Esophagus muscularis mucosa (tissue), 4 donors: ENCODE data around the gene PCSK7. TPM values are rescaled to one million over a fixed set of nuclear protein-coding genes. Genes with fewer than 3 reads are reported as not detected.
"Not testable (repeated sequence)": the region's sequence is repeated elsewhere in the genome, so short reads cannot be mapped to it uniquely, and the experiment has no call there.

Source experiments
- DNase-seq: peaks from one replicate; pipeline ENCODE4 v3.0.0-alpha.2; 2017; ENCODE audit errors: extremely low spot score
- H3K27ac ChIP-seq, 4 donors: fragments of 200-600 bp; sonication (generic); replicated peaks in 1 of 4; 1 replicate in 3 of 4; 2 replicates in 1 of 4; pipeline ENCODE4 v1.5.1; 2016 to 2019; ENCODE audit warnings: mild to moderate bottlenecking in 1 of 4
- H3K27me3 ChIP-seq, 4 donors: fragments of 200-600 bp; sonication (generic); one replicate each; pipeline versions ENCODE4 v1.5.1 to v1.6.0; 2016 to 2019
- H3K36me3 ChIP-seq, 4 donors: fragments of 200-600 bp; sonication (generic); one replicate each; pipeline ENCODE4 v1.5.1; 2016 to 2019
- H3K4me1 ChIP-seq, 4 donors: fragments of 200-600 bp; sonication (generic); one replicate each; pipeline ENCODE4 v1.5.1; 2016 to 2019
- H3K4me3 ChIP-seq, 4 donors: fragments of 200-600 bp; sonication (generic); 1 replicate in 2 of 4; 2 replicates in 2 of 4; pipeline ENCODE4 v1.5.1; 2016 to 2019; ENCODE audit warnings: mild to moderate bottlenecking in 4 of 4, moderate library complexity in 1 of 4
- H3K9me3 ChIP-seq, 4 donors: fragments of 200-600 bp; sonication (generic); 1 replicate in 3 of 4; 2 replicates in 1 of 4; pipeline ENCODE4 v1.5.1; 2016 to 2019
- CTCF ChIP-seq, 3 experiments: fragments of 200-600 bp in 2 of 3; fragments of 450-650 bp in 1 of 3; sonication (generic) in 2 of 3; IDR thresholded peaks; one replicate each; pipeline ENCODE4 v1.5.1; 2017 to 2019; ENCODE audit warnings: antibody characterized with exemption in 3 of 3, mild to moderate bottlenecking in 2 of 3, moderate library complexity in 1 of 3
- EP300 ChIP-seq: sonication (generic); formaldehyde crosslinking; IDR thresholded peaks from one replicate; pipeline ENCODE4 v1.6.1; 2017; ENCODE audit warnings: antibody characterized with exemption
- POLR2A ChIP-seq: fragments of 450-650 bp; IDR thresholded peaks from one replicate; pipeline ENCODE4 v1.6.1; 2017; ENCODE audit warnings: antibody characterized with exemption, moderate library complexity, mild to moderate bottlenecking, low read depth
- POLR2AphosphoS5 ChIP-seq, 2 donors: sonication (generic); formaldehyde crosslinking; IDR thresholded peaks; one replicate each; pipeline ENCODE4 v1.6.1; 2017; ENCODE audit warnings: antibody characterized with exemption in 2 of 2
- WGBS: methylation state at CpG from one replicate; pipeline ENCODE4 v1.1.5; 2018; 5-methylcytosine and 5-hydroxymethylcytosine counted together
- intact Hi-C: fragments of 100-400 bp; cut with DNase I; formaldehyde crosslinking; loops from one replicate; pipeline ENCODE4 v1.15.1; 2023
- total RNA-seq, 4 donors: library from RNA; depleted of rRNA; stranded (reverse); fragments of >200 nt; gene quantifications; one replicate each; pipeline versions ENCODE4 v1.1.0 to v1.2.1, GENCODE V29; 2016

Gene PCSK7
- total RNA-seq, 4 donors from 2014 or later: 27.8 to 43.7 (median 31.9) TPM

GRCh38 chr11:117273550-117274289 lies 41.8 kb upstream of the PCSK7 start:
- Histone ChIP-seq H3K9me3 (no peaks in the 10 kb centered on the region), H3K36me3 (peaks cover 0 to 39% (median 12%) of the 10 kb centered on the region in 4 donors), H3K4me3 (no peak overlapping the region), H3K4me1 (no peaks in the 10 kb centered on the region), H3K27ac (no peak overlapping the region), H3K27me3 (no peaks in the 10 kb centered on the region)
- no peak for DNase-seq
- intact Hi-C loops: no loop called here
- no peak for TF ChIP-seq POLR2AphosphoS5 (IDR thresholded peaks at IDR 0.05)
- TF ChIP-seq CTCF (IDR thresholded peaks at IDR 0.05): no peak
- no peak for TF ChIP-seq POLR2A
- TF ChIP-seq EP300: no peak
- 81% methylated on average over 9 of the region's 9 CpGs for WGBS

GRCh38 chr11:117272175-117272574 lies 40.3 kb upstream of the PCSK7 start:
- intact Hi-C loops, H3K27ac ChIP-seq, H3K9me3 ChIP-seq, H3K4me3 ChIP-seq, H3K27me3 ChIP-seq, H3K4me1 ChIP-seq, DNase-seq: not testable (repeated sequence)
- peaks cover 0 to 39% (median 14%) of the 10 kb centered on the region in 4 donors for H3K36me3 ChIP-seq
- 95% methylated on average over 5 of the region's 5 CpGs for WGBS

- no peaks in the 10 kb centered on the region for H3K27me3 ChIP-seq
- peaks cover 0 to 44% (median 16%) of the 10 kb centered on the region in 4 donors for H3K36me3 ChIP-seq
- H3K4me1 ChIP-seq: no peaks in the 10 kb centered on the region
- H3K27ac ChIP-seq: no peak overlapping the region
- no peaks in the 10 kb centered on the region for H3K9me3 ChIP-seq
- H3K4me3 ChIP-seq: no peak overlapping the region
- no peak for TF ChIP-seq POLR2A
- no peak for TF ChIP-seq POLR2AphosphoS5 (IDR thresholded peaks at IDR 0.05)
- TF ChIP-seq CTCF (IDR thresholded peaks at IDR 0.05): no peak
- TF ChIP-seq EP300: no peak
- intact Hi-C loops: no loop called here
- WGBS: 93% methylated on average over 4 of the region's 4 CpGs
- DNase-seq: no peak
These were observed 39.3 kb upstream of the PCSK7 start for GRCh38 chr11:117271208-117271607.

- DNase-seq: no peak
- H3K36me3 ChIP-seq: peaks cover 0 to 41% (median 13%) of the 10 kb centered on the region in 4 donors
- intact Hi-C loops: no loop called here
- WGBS: 93% methylated on average over 2 of the region's 2 CpGs
- no peak overlapping the region for H3K27ac ChIP-seq
- no peaks in the 10 kb centered on the region for H3K4me1 ChIP-seq
- TF ChIP-seq POLR2AphosphoS5 (IDR thresholded peaks at IDR 0.05) (no peak), EP300 (no peak), POLR2A (no peak), CTCF (IDR thresholded peaks at IDR 0.05) (no peak)
- no peaks in the 10 kb centered on the region for H3K27me3 ChIP-seq
- no peak overlapping the region for H3K4me3 ChIP-seq
- no peaks in the 10 kb centered on the region for H3K9me3 ChIP-seq
These were observed 38.0 kb upstream of the PCSK7 start for GRCh38 chr11:117269856-117270255.

- no peaks in the 10 kb centered on the region for H3K9me3 ChIP-seq
- H3K27ac ChIP-seq: no peak overlapping the region
- peaks cover 6 to 57% (median 20%) of the 10 kb centered on the region in 4 donors for H3K36me3 ChIP-seq
- H3K4me3 ChIP-seq: no peak overlapping the region
- no peak for DNase-seq
- 84% methylated on average over 2 of the region's 2 CpGs for WGBS
- no peaks in the 10 kb centered on the region for H3K27me3 ChIP-seq
- TF ChIP-seq POLR2A (no peak), CTCF (IDR thresholded peaks at IDR 0.05) (no peak), POLR2AphosphoS5 (IDR thresholded peaks at IDR 0.05) (no peak), EP300 (no peak)
- intact Hi-C loops: no loop called here
- H3K4me1 ChIP-seq: no peaks in the 10 kb centered on the region
These were observed 33.9 kb upstream of the PCSK7 start for GRCh38 chr11:117265745-117266144.

GRCh38 chr11:117264624-117265323 lies 32.9 kb upstream of the PCSK7 start:
- WGBS: 98% methylated on average over 7 of the region's 7 CpGs

More at GRCh38 chr11:117264624-117265323, 32.9 kb upstream of the PCSK7 start:
- H3K4me1 ChIP-seq, DNase-seq, H3K27me3 ChIP-seq, H3K4me3 ChIP-seq, H3K9me3 ChIP-seq, intact Hi-C loops, H3K27ac ChIP-seq: not testable (repeated sequence)
- peaks cover 12 to 66% (median 26%) of the 10 kb centered on the region in 4 donors for H3K36me3 ChIP-seq
